Neural cell (in vitro differentiated cells): Measurements from ENCODE around the gene SELENON.

Source experiments
- CTCF ChIP-seq: fragments of 450-650 bp; IDR thresholded peaks from 2 replicates; pipeline ENCODE4 v1.5.1; 2014; ENCODE audit warnings: antibody characterized with exemption, mild to moderate bottlenecking, moderate library complexity; ENCODE audit not compliant: poor library complexity, severe bottlenecking
- TAF1 ChIP-seq: IDR thresholded peaks from 2 replicates; pipeline ENCODE4 v1.6.1; 2012; ENCODE audit warnings: low read depth
- TF ChIP-seq, protein P1 (sequence below): IDR thresholded peaks from 2 replicates; pipeline ENCODE4 v1.6.1; 2012; ENCODE audit warnings: borderline replicate concordance

- no peak for TF ChIP-seq CTCF
- TF ChIP-seq, protein P1, sequence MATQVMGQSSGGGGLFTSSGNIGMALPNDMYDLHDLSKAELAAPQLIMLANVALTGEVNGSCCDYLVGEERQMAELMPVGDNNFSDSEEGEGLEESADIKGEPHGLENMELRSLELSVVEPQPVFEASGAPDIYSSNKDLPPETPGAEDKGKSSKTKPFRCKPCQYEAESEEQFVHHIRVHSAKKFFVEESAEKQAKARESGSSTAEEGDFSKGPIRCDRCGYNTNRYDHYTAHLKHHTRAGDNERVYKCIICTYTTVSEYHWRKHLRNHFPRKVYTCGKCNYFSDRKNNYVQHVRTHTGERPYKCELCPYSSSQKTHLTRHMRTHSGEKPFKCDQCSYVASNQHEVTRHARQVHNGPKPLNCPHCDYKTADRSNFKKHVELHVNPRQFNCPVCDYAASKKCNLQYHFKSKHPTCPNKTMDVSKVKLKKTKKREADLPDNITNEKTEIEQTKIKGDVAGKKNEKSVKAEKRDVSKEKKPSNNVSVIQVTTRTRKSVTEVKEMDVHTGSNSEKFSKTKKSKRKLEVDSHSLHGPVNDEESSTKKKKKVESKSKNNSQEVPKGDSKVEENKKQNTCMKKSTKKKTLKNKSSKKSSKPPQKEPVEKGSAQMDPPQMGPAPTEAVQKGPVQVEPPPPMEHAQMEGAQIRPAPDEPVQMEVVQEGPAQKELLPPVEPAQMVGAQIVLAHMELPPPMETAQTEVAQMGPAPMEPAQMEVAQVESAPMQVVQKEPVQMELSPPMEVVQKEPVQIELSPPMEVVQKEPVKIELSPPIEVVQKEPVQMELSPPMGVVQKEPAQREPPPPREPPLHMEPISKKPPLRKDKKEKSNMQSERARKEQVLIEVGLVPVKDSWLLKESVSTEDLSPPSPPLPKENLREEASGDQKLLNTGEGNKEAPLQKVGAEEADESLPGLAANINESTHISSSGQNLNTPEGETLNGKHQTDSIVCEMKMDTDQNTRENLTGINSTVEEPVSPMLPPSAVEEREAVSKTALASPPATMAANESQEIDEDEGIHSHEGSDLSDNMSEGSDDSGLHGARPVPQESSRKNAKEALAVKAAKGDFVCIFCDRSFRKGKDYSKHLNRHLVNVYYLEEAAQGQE = no peak
- TF ChIP-seq TAF1 = no peak
These were observed 9.9 kb downstream of the SELENON start for GRCh38 chr1:25809929-25810328.
